ENCODE data around the gene TAS1R1. TPM values are rescaled to one million over a fixed set of nuclear protein-coding genes. Genes with fewer than 3 reads are reported as not detected.
A peak's percentile ranks its signal among the peaks of the same experiment; 100 is the strongest.

TAS1R1 gene
- total and polyA plus RNA-seq, 9 of the 15 experiments (the other 6 are each of a cell fraction or from before 2014, with no cell fraction given) = 0.06 TPM; not detected in 8

DNA sequence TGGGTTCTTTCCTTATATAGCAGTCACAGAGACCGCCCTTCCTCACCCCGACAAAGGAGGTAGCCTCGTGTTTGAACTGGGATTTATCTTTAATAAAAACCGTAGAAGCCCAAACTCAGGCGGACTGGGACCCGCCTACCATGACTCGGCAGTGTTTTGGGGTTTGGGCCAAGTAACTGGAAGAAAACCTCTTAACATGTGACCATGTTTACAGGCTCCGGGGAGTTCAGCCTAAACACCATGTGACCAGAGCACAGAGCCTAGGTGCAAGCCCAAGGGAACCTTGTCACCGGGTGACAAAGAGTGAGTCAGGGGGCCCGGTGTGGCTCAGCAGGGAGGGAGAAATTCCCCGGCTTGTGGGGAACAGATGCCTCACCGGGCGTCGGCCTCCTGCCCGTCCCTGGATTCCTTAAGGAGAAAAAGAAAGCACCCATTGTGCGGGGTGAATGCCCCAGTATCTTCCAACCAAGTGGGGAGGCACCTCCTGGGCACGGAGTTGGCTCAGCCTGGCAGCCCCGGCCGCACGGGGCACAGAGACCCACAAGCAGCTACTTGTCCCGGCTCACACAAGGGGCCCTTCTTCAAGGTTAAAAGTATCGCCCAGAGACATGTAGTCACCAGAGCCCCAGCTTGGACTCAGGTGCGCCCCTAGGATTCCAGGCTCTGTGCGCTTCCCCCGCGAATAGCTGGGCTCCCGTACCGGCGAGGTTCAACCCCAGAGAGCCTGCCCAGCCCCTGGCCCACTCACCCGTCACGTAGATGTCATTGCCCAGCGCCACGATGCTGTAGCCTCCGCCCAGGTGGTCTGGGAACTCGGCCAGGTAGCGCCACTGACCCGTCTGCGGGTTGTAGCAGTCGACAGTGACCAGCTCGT lies 46.2 kb downstream of the TAS1R1 start (continued):
- TF ChIP-seq MYC (IDR thresholded peaks at IDR 0.05; ENCODE audit: low read depth, low read length) (peak; percentile 93), MYC (CRISPR knock-in tag; IDR thresholded peaks at IDR 0.05; ENCODE audit: borderline replicate concordance, low read depth) (peak; percentile 90; the same call in 1 of the 2 replicates), ATF1 (CRISPR knock-in tag; IDR thresholded peaks at IDR 0.05) (0 out of 2 replicates have a peak, but pooled peaks have one; percentile 28), ATF1 (tag; IDR thresholded peaks at IDR 0.05) (peak; percentile 22), NFRKB (IDR thresholded peaks at IDR 0.05; ENCODE audit: low read depth) (no peak), ZKSCAN8 (CRISPR knock-in tag; IDR thresholded peaks at IDR 0.05) (no peak), RCOR1 (IDR thresholded peaks at IDR 0.05; ENCODE audit: borderline replicate concordance in 1 of 2, low read depth in 2 of 2, low read length in 2 of 2) (peak in 1 of 2 experiments; percentile 68; a peak in 1 of 4 replicates), ZNF584 (CRISPR knock-in tag; IDR thresholded peaks at IDR 0.05; ENCODE audit: low read depth) (0 out of 2 replicates have a peak, but pooled peaks have one; percentile 72), TAF1 (IDR thresholded peaks at IDR 0.05; ENCODE audit: control insufficient read depth, extremely low read depth, insufficient read depth, low read length, severe bottlenecking) (peak; percentile 7), HDAC8 (tag; IDR thresholded peaks at IDR 0.05) (0 out of 2 replicates have a peak, but pooled peaks have one; percentile 57), SMAD1 (IDR thresholded peaks at IDR 0.05; ENCODE audit: low read depth, low read length, partially characterized antibody) (peak; percentile 61), ZEB2 (IDR thresholded peaks at IDR 0.05) (peak; percentile 39; the same call in 1 of the 2 replicates), KDM5B (IDR thresholded peaks at IDR 0.05; ENCODE audit: insufficient replicate concordance, low read depth, low read length) (peak; percentile 56), TBL1XR1 (IDR thresholded peaks at IDR 0.05; ENCODE audit: low read length in 2 of 2) (peak in 1 of 2 experiments; percentile 55; a peak in 2 of 4 replicates), RFX5 (IDR thresholded peaks at IDR 0.05; ENCODE audit: low read depth, low read length) (no peak), L3MBTL2 (IDR thresholded peaks at IDR 0.05) (peak; percentile 83)
- TF ChIP-seq, protein P1, sequence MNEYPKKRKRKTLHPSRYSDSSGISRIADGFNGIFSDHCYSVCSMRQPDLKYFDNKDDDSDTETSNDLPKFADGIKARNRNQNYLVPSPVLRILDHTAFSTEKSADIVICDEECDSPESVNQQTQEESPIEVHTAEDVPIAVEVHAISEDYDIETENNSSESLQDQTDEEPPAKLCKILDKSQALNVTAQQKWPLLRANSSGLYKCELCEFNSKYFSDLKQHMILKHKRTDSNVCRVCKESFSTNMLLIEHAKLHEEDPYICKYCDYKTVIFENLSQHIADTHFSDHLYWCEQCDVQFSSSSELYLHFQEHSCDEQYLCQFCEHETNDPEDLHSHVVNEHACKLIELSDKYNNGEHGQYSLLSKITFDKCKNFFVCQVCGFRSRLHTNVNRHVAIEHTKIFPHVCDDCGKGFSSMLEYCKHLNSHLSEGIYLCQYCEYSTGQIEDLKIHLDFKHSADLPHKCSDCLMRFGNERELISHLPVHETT (CRISPR knock-in tag; conservative IDR thresholded peaks at IDR 0.05 in 1 of 2, IDR thresholded peaks at IDR 0.05 in 1 of 2) = 0 out of 4 replicates have a peak, but pooled peaks of 1 of the 2 experiments have one; percentile 28
- TF ChIP-seq, protein P2, sequence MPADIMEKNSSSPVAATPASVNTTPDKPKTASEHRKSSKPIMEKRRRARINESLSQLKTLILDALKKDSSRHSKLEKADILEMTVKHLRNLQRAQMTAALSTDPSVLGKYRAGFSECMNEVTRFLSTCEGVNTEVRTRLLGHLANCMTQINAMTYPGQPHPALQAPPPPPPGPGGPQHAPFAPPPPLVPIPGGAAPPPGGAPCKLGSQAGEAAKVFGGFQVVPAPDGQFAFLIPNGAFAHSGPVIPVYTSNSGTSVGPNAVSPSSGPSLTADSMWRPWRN (IDR thresholded peaks at IDR 0.05; ENCODE audit: low read depth) = 0 out of 2 replicates have a peak, but pooled peaks have one; percentile 6
- TF ChIP-seq, protein P3, sequence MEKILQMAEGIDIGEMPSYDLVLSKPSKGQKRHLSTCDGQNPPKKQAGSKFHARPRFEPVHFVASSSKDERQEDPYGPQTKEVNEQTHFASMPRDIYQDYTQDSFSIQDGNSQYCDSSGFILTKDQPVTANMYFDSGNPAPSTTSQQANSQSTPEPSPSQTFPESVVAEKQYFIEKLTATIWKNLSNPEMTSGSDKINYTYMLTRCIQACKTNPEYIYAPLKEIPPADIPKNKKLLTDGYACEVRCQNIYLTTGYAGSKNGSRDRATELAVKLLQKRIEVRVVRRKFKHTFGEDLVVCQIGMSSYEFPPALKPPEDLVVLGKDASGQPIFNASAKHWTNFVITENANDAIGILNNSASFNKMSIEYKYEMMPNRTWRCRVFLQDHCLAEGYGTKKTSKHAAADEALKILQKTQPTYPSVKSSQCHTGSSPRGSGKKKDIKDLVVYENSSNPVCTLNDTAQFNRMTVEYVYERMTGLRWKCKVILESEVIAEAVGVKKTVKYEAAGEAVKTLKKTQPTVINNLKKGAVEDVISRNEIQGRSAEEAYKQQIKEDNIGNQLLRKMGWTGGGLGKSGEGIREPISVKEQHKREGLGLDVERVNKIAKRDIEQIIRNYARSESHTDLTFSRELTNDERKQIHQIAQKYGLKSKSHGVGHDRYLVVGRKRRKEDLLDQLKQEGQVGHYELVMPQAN (IDR thresholded peaks at IDR 0.05; ENCODE audit: borderline replicate concordance) = peak; percentile 93
- TF ChIP-seq, protein P4, sequence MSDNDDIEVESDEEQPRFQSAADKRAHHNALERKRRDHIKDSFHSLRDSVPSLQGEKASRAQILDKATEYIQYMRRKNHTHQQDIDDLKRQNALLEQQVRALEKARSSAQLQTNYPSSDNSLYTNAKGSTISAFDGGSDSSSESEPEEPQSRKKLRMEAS (CRISPR knock-in tag; IDR thresholded peaks at IDR 0.05) = peak; percentile 88; the same call in 1 of the 2 replicates
- TF ChIP-seq, protein P5, sequence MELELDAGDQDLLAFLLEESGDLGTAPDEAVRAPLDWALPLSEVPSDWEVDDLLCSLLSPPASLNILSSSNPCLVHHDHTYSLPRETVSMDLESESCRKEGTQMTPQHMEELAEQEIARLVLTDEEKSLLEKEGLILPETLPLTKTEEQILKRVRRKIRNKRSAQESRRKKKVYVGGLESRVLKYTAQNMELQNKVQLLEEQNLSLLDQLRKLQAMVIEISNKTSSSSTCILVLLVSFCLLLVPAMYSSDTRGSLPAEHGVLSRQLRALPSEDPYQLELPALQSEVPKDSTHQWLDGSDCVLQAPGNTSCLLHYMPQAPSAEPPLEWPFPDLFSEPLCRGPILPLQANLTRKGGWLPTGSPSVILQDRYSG (tag; conservative IDR thresholded peaks at IDR 0.05; ENCODE audit: low read depth) = 0 out of 2 replicates have a peak, but pooled peaks have one; percentile 24
